Suprapubic skin (tissue), 4 donors: ENCODE data around the gene GSTT2B.
"Not testable (repeated sequence)": the region's sequence is repeated elsewhere in the genome, so short reads cannot be mapped to it uniquely, and the experiment has no call there.

Experiments
- POLR2A ChIP-seq, 2 donors: fragments of 450-650 bp; IDR thresholded peaks; one replicate each; pipeline ENCODE4 v1.6.1; 2017; ENCODE audit warnings: antibody characterized with exemption in 2 of 2, mild to moderate bottlenecking in 2 of 2, moderate library complexity in 2 of 2
- POLR2AphosphoS5 ChIP-seq, 3 donors: sonication (generic); formaldehyde crosslinking; IDR thresholded peaks; one replicate each; pipeline ENCODE4 v1.6.1; 2017; ENCODE audit warnings: antibody characterized with exemption in 3 of 3
- TF ChIP-seq, protein P1 (sequence below), 2 donors: fragments of 200-600 bp in 1 of 2; fragments of 450-650 bp in 1 of 2; sonication (generic) in 1 of 2; IDR thresholded peaks; one replicate each; pipeline ENCODE4 v1.5.1; 2016 to 2019; ENCODE audit warnings: antibody characterized with exemption in 2 of 2, mild to moderate bottlenecking in 1 of 2, moderate library complexity in 1 of 2

DNA sequence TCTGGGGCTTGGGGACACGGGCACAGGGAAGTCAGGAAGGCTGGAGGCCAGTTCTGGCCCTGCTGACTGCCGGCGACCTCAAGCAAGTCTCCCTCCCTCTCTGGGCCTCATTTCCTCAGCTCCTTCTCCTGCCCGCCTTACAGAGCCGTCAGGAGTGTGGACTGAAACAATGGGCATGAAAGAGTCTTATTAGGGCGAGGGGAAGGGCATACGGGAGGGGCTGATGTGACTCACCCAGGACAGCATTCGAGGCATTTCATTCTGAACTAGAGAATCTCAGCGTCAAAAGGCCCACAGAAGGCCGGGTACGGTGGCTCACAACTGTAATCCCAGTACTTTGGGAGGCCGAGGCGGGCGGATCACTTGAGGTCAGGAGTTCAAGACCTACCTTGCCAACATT is 20.8 kb downstream of the GSTT2B start:
- TF ChIP-seq POLR2AphosphoS5, POLR2A (IDR thresholded peaks at IDR 0.05): not testable (repeated sequence)
- TF ChIP-seq, protein P1, sequence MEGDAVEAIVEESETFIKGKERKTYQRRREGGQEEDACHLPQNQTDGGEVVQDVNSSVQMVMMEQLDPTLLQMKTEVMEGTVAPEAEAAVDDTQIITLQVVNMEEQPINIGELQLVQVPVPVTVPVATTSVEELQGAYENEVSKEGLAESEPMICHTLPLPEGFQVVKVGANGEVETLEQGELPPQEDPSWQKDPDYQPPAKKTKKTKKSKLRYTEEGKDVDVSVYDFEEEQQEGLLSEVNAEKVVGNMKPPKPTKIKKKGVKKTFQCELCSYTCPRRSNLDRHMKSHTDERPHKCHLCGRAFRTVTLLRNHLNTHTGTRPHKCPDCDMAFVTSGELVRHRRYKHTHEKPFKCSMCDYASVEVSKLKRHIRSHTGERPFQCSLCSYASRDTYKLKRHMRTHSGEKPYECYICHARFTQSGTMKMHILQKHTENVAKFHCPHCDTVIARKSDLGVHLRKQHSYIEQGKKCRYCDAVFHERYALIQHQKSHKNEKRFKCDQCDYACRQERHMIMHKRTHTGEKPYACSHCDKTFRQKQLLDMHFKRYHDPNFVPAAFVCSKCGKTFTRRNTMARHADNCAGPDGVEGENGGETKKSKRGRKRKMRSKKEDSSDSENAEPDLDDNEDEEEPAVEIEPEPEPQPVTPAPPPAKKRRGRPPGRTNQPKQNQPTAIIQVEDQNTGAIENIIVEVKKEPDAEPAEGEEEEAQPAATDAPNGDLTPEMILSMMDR (IDR thresholded peaks at IDR 0.05) = not testable (repeated sequence)
